ENCODE measurements around the gene ID4.

GRCh38 chr6:19841181-19841580, 4.0 kb downstream of the ID4 start:
- TF ChIP-seq TCF12 (IDR thresholded peaks at IDR 0.05; ENCODE audit: low read depth), result no peak
- TF ChIP-seq USF1 (IDR thresholded peaks at IDR 0.05), result 0 out of 2 replicates have a peak, but pooled peaks have one; percentile 17
- TF ChIP-seq MAX (IDR thresholded peaks at IDR 0.05), result no peak
- TF ChIP-seq REST (IDR thresholded peaks at IDR 0.05; ENCODE audit: low read depth), result no peak
- no peak for TF ChIP-seq RAD21 (IDR thresholded peaks at IDR 0.05; ENCODE audit: low read depth)
- no peak for TF ChIP-seq EP300 (IDR thresholded peaks at IDR 0.05; ENCODE audit: borderline replicate concordance)
- TF ChIP-seq TAF1 (IDR thresholded peaks at IDR 0.05; ENCODE audit: low read depth), result no peak

Data from Ishikawa (cell line).